Type B pancreatic cell (in vitro differentiated cells): Measurements from ENCODE around the gene TADA1. TPM values are rescaled to one million over a fixed set of nuclear protein-coding genes. Genes with fewer than 3 reads are reported as not detected.

Experiments used
- DNase-seq: peaks from one replicate; pipeline ENCODE4 v3.0.0; 2021; ENCODE audit warnings: mixed read lengths; ENCODE audit not compliant: unreplicated experiment; ENCODE audit errors: extremely low spot score
- H3K27ac Mint-ChIP-seq: 2 replicates; pipeline ENCODE4 v1.8.0; 2021; ENCODE audit warnings: mild to moderate bottlenecking, mixed read lengths
- H3K27me3 Mint-ChIP-seq: 2 replicates; pipeline ENCODE4 v1.8.0; 2021; ENCODE audit warnings: mixed read lengths
- H3K36me3 Mint-ChIP-seq: 2 replicates; pipeline ENCODE4 v1.8.0; 2021; ENCODE audit warnings: mixed read lengths
- H3K4me1 Mint-ChIP-seq: one replicate; pipeline ENCODE4 v1.8.0; 2021; ENCODE audit warnings: mixed read lengths; ENCODE audit not compliant: unreplicated experiment
- H3K4me3 Mint-ChIP-seq: 2 replicates; pipeline ENCODE4 v1.8.0; 2021; ENCODE audit warnings: mild to moderate bottlenecking, mixed read lengths
- H3K9me3 Mint-ChIP-seq: 2 replicates; pipeline ENCODE4 v1.8.0; 2021; ENCODE audit warnings: mixed read lengths
- CTCF ChIP-seq: fragments of 200-600 bp; sonication (generic); conservative IDR thresholded peaks from 2 replicates; pipeline ENCODE4 v1.5.0; 2021; ENCODE audit warnings: antibody characterized with exemption, mild to moderate bottlenecking
- total RNA-seq: library from RNA; stranded (reverse); gene quantifications from 2 replicates; pipeline ENCODE4 v1.2.1, GENCODE V29; 2021; ENCODE audit warnings: low replicate concordance

Gene TADA1
- total RNA-seq, 1 donor from 2014 or later: 18.4 TPM

GRCh38 chr1:166814611-166815010 is 61.5 kb downstream of the TADA1 start:
- no peaks in the 10 kb centered on the region for H3K27me3 Mint-ChIP-seq
- no peaks in the 10 kb centered on the region for H3K4me1 Mint-ChIP-seq
- no peak for TF ChIP-seq CTCF
- H3K9me3 Mint-ChIP-seq: no peaks in the 10 kb centered on the region
- DNase-seq: no peak
- H3K27ac Mint-ChIP-seq: no peak overlapping the region
- no peaks in the 10 kb centered on the region for H3K36me3 Mint-ChIP-seq
- no peak overlapping the region for H3K4me3 Mint-ChIP-seq

GRCh38 chr1:166813508-166814223 is 62.4 kb downstream of the TADA1 start:
- Mint-ChIP-seq H3K4me1 (no peaks in the 10 kb centered on the region), H3K4me3 (no peak overlapping the region), H3K9me3 (no peaks in the 10 kb centered on the region), H3K36me3 (no peaks in the 10 kb centered on the region), H3K27ac (no peak overlapping the region), H3K27me3 (no peaks in the 10 kb centered on the region)
- peak; percentile 14 for TF ChIP-seq CTCF
- no peak for DNase-seq

- H3K27me3 Mint-ChIP-seq: no peaks in the 10 kb centered on the region
- no peaks in the 10 kb centered on the region for H3K36me3 Mint-ChIP-seq
Measured at GRCh38 chr1:166811691-166812090, 64.4 kb downstream of the TADA1 start.

GRCh38 chr1:166808952-166809351 is 67.1 kb downstream of the TADA1 start:
- no peaks in the 10 kb centered on the region for H3K9me3 Mint-ChIP-seq
- H3K4me3 Mint-ChIP-seq: no peak overlapping the region
- no peak for TF ChIP-seq CTCF
- H3K27me3 Mint-ChIP-seq: no peaks in the 10 kb centered on the region
- DNase-seq: no peak
- no peak overlapping the region for H3K27ac Mint-ChIP-seq
- H3K36me3 Mint-ChIP-seq: no peaks in the 10 kb centered on the region
- no peaks in the 10 kb centered on the region for H3K4me1 Mint-ChIP-seq

More at GRCh38 chr1:166811691-166812090, 64.4 kb downstream of the TADA1 start:
- no peaks in the 10 kb centered on the region for H3K9me3 Mint-ChIP-seq
- TF ChIP-seq CTCF: no peak
- H3K27ac Mint-ChIP-seq: no peak overlapping the region
- DNase-seq: no peak
- H3K4me1 Mint-ChIP-seq: no peaks in the 10 kb centered on the region
- no peak overlapping the region for H3K4me3 Mint-ChIP-seq

Other genes starting within 250 kb of the TADA1 start
- gene POGK, start 36.8 kb downstream of the TADA1 start, total RNA-seq: 40.7 and 41.0 TPM in 2 replicates
- 0.24 and 48.7 TPM in 2 replicates for gene ILDR2, start 99.3 kb upstream of the TADA1 start, total RNA-seq
- gene MAEL, start 113.0 kb upstream of the TADA1 start, total RNA-seq: 0.41 TPM in 1 of 2 replicates, not detected in the other
- 0.68 and 1.4 TPM in 2 replicates for gene GPA33, start 214.1 kb upstream of the TADA1 start, total RNA-seq
- not detected in 2 replicates for gene STYXL2, start 217.8 kb upstream of the TADA1 start, total RNA-seq